GM10266 (cell line): Measurements from ENCODE around the gene PLIN5.

ENCODE experiments used
- DNase-seq: peaks from one replicate; pipeline ENCODE4 v3.0.0; 2012; ENCODE audit errors: extremely low spot score
- CTCF ChIP-seq: IDR thresholded peaks from 2 replicates; pipeline ENCODE4 v1.5.1; 2012; ENCODE audit warnings: mild to moderate bottlenecking, low read depth; ENCODE audit not compliant: control insufficient read depth, insufficient read depth; ENCODE audit errors: missing control alignments

PLIN5 gene

GRCh38 chr19:4553775-4554174 lies 18.8 kb upstream of the PLIN5 start:
- no peak for DNase-seq
- TF ChIP-seq CTCF: no peak

GRCh38 chr19:4553092-4553695 lies 18.2 kb upstream of the PLIN5 start:
- no peak for TF ChIP-seq CTCF
- DNase-seq: no peak

GRCh38 chr19:4552525-4552819 lies 17.4 kb upstream of the PLIN5 start:
- TF ChIP-seq CTCF: no peak
- no peak for DNase-seq

- no peak for TF ChIP-seq CTCF
- DNase-seq: no peak
Measured at GRCh38 chr19:4550479-4551050, 15.5 kb upstream of the PLIN5 start.

- TF ChIP-seq CTCF: no peak
- DNase-seq: no peak
Measured at GRCh38 chr19:4550018-4550417, 15.0 kb upstream of the PLIN5 start.

- DNase-seq: no peak
Measured at GRCh38 chr19:4548238-4548584, 13.2 kb upstream of the PLIN5 start.

More at GRCh38 chr19:4548238-4548584, 13.2 kb upstream of the PLIN5 start:
- TF ChIP-seq CTCF: no peak
